ENCODE data around the gene NTF3.

The NTF3 gene

GRCh38 chr12:5489760-5490406 is 58.0 kb downstream of the NTF3 start:
- FAIRE-seq = no peak

- FAIRE-seq = no peak
Observed at GRCh38 chr12:5492562-5492961, 60.7 kb downstream of the NTF3 start.

GRCh38 chr12:5493018-5493417 is 61.1 kb downstream of the NTF3 start:
- FAIRE-seq = no peak

GRCh38 chr12:5494343-5494742 is 62.4 kb downstream of the NTF3 start:
- no peak for FAIRE-seq

- FAIRE-seq = no peak
Observed at GRCh38 chr12:5497329-5498053, 65.6 kb downstream of the NTF3 start.

- FAIRE-seq = no peak
Observed at GRCh38 chr12:5498076-5498475, 66.2 kb downstream of the NTF3 start.

GRCh38 chr12:5498806-5499205 is 66.9 kb downstream of the NTF3 start:
- no peak for FAIRE-seq

- FAIRE-seq = no peak
Observed at GRCh38 chr12:5499566-5500330, 67.8 kb downstream of the NTF3 start.

GRCh38 chr12:5500331-5500659 is 68.4 kb downstream of the NTF3 start:
- FAIRE-seq = no peak

GRCh38 chr12:5503774-5504173 is 71.9 kb downstream of the NTF3 start:
- no peak for FAIRE-seq

GRCh38 chr12:5505116-5505515 is 73.2 kb downstream of the NTF3 start:
- FAIRE-seq = no peak

GRCh38 chr12:5505751-5506150 is 73.8 kb downstream of the NTF3 start:
- FAIRE-seq = no peak

- no peak for FAIRE-seq
Observed at GRCh38 chr12:5506295-5506694, 74.4 kb downstream of the NTF3 start.

GRCh38 chr12:5506821-5507231 is 74.9 kb downstream of the NTF3 start:
- FAIRE-seq = no peak

- no peak for FAIRE-seq
Observed at GRCh38 chr12:5507401-5507935, 75.6 kb downstream of the NTF3 start.

GRCh38 chr12:5507944-5508343 is 76.0 kb downstream of the NTF3 start:
- FAIRE-seq = no peak

- FAIRE-seq = no peak
Observed at GRCh38 chr12:5509102-5509501, 77.2 kb downstream of the NTF3 start.

GRCh38 chr12:5509557-5509956 is 77.6 kb downstream of the NTF3 start:
- no peak for FAIRE-seq

- FAIRE-seq = no peak
Observed at GRCh38 chr12:5510251-5510805, 78.4 kb downstream of the NTF3 start.

- FAIRE-seq = no peak
Observed at GRCh38 chr12:5511256-5511643, 79.3 kb downstream of the NTF3 start.

- no peak for FAIRE-seq
Observed at GRCh38 chr12:5511644-5512600, 80.0 kb downstream of the NTF3 start.

- FAIRE-seq = no peak
Observed at GRCh38 chr12:5512601-5512970, 80.7 kb downstream of the NTF3 start.

All from TTC549 (cell line).